Astrocyte of the hippocampus (primary cell): Measurements from ENCODE around the gene TEX35.

Experiments
- DNase-seq: peaks from one replicate; pipeline ENCODE4 v3.0.0; 2011; ENCODE audit warnings: low read depth, low spot score

TEX35 gene

DNA sequence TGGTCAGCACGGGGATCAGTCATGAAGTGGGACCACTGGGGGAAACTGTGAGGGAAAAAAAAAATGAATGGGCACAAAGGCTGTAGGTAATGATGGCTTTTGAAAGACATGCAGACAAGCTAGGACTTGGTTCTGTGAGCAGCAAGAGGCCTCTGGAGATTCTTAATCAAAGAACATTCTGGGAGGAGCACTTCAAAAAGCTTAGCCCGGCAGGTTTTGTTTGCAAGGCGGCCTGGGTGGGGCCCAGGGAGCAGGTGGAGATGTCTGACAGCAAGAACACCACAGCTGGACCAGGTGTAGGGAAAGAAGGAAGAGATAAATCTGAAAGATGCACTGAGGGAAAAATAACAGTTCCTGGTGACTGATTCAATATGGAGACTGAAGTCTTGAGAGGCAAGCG, 6.0 kb downstream of the TEX35 start:
- no peak for DNase-seq

GRCh38 chr1:178520803-178521202, 7.9 kb downstream of the TEX35 start:
- DNase-seq, result no peak

DNA sequence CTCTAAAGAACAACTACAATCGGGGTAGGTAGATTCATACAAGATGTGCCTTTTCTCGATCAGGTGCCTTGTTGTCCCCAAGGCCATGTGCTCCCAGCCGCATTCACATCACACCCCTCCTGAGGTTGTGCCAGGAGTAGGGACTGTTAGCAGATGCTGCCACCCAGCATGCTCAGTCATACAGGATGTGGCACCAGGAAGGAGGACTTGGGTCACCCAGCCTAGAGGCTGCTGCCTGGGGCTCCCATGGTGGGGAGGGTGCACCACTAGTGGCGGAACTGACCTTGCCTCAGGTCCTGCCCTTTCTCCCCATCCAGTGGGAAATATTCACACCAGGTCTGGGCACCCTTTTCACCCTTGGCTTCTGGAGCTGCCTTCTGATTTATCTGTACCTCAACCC, 8.3 kb downstream of the TEX35 start:
- DNase-seq, result no peak

- DNase-seq, result no peak
These were observed 14.2 kb downstream of the TEX35 start for GRCh38 chr1:178527117-178527516.

GRCh38 chr1:178528228-178528952, 15.5 kb downstream of the TEX35 start:
- DNase-seq, result no peak

GRCh38 chr1:178528953-178529335, 16.0 kb downstream of the TEX35 start:
- DNase-seq, result no peak

GRCh38 chr1:178529364-178530036, 16.6 kb downstream of the TEX35 start:
- no peak for DNase-seq

DNA sequence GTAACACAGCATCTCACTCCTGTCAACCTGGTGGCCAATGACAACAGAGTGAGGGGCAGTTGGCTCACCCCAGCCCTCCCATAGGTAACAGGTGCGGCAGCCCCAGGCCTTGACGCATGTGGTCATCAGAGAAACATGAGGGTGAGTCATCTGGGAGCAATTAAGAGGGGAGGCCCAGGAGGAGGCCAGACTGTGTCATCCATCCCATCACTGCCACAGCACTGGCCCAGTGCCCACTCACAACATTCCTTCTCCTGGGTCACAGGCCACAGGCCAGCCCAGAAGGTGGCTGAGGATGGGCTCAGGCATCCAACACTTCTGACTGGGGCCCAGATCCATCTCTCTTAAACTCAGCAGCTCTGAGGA, 17.1 kb downstream of the TEX35 start:
- peak; percentile 82 for DNase-seq

- peak; percentile 14 for DNase-seq
These were observed 17.6 kb downstream of the TEX35 start for GRCh38 chr1:178530502-178530901.

DNA sequence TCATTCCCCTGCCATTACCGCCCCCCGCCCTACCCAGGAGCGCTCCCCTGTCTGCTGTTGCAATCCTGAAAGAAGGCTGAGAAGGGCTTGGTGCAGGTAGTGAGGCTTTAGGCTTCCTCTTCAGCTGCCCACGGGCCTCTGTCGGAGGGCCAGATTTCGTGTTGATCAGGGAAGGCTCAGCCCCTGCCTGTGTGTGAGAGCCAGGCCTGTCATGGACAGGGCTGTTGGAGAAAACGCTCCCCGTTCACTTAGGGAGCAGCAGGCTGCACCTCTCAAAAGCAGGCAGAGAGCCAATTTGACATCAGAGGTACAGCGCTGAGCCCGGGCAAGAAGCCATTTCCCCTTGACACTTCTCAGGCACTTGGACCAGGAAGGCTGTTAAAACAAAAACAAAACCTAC, 19.0 kb downstream of the TEX35 start:
- DNase-seq, result no peak

- DNase-seq, result peak; percentile 89
These were observed 19.5 kb downstream of the TEX35 start for GRCh38 chr1:178532392-178532791.

- no peak for DNase-seq
These were observed 20.4 kb downstream of the TEX35 start for GRCh38 chr1:178533121-178533946.

GRCh38 chr1:178534137-178534868, 21.4 kb downstream of the TEX35 start:
- no peak for DNase-seq

DNA sequence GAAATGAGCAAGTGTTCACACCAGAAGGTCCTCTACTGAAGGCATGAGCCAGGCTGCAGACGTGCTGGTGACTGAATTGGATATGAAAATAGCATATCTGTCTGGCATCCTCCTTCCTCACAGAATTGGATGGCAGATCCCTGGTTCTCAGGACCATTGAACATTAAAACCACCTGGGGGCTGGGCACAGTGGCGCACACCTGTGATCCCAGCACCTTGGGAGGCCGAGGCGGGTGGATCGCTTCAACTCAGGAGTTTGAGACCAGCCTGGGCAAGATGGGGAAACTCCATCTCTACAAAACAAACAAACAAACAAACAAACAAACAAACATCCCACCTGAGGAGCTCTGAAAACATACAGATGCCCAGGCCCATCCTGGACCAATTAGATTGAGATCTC, 23.4 kb downstream of the TEX35 start:
- DNase-seq, result no peak

DNA sequence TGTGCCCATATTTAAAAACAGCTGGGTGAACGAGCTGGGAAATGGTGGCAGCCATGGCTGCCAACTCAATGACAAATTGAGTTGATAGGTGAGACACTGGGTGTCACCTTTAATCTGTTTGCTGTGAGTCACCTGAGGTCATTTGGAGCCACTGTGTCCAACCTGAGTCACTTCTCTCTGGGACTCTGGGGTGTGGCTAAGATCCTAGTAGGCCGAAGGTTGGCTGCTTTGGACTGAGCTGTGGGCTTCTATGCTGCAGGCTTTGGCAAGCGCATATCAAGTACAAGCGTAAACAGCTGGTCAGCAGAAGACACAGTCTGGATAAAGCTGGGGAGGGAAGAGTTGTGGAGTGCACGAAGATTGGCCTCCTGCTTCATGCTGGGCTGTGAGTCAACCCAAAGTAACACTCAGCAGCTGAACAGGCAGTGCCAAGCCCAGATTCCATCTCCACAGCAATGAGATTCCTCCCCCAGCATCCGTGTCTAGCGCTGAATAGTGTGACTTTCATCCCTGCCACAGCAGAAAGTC, 24.0 kb downstream of the TEX35 start:
- DNase-seq, result peak; percentile 93

DNA sequence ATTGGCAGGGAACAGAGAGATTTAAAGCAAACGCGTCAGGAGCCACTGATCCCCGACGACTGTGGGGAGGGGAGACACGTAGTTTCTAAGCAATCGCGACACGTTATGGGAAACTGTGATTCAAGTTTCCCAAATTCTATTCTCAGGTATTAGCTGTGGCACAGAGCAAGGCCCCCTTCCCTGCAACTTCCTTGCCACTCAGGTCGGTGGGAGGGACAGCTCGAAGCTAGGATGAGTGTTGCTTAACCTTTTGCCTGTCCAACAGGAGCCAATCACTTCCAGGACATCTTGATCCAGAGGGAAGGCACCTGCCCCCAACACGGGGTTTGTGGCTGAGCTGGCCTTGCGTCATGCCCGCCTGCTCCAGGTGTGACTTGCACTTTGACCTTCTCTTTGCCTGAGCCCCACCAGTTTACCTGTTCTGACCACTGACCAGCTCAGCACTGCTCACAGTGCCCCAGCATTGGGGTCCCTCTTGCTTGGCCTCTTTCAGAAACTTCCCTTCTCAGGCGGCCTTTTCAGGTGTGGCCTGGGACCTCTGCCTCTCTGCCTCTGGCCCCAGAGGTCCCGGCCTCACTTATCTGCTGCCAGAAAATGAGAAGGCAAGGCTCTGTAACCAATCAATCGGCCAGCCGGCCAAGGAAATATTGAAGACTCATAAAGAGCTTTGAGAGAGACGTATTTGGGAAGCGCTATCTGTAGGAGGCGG, 24.6 kb downstream of the TEX35 start:
- DNase-seq, result no peak

- peak; percentile 43 for DNase-seq
These were observed 25.4 kb downstream of the TEX35 start for GRCh38 chr1:178538192-178538916.

DNA sequence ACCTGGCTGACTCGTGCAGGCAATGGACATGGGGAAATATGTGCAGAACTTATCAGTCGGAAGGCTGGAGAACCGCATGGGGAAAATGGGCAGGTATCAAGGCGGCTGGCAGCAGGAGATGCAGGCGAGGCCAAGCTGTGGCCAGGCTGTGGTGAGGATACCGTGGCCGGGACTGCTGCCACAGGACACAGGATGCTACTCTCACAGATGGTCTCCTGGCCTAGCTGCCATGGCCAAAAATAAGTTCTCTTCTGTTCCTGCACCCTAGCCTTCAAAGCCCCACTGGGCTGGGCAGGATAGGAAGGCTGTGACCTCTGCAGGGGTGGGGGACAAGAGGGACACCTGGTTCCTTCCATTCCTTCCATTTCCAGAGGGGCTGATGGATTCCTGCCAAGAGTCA, 26.4 kb downstream of the TEX35 start:
- DNase-seq, result no peak

DNA sequence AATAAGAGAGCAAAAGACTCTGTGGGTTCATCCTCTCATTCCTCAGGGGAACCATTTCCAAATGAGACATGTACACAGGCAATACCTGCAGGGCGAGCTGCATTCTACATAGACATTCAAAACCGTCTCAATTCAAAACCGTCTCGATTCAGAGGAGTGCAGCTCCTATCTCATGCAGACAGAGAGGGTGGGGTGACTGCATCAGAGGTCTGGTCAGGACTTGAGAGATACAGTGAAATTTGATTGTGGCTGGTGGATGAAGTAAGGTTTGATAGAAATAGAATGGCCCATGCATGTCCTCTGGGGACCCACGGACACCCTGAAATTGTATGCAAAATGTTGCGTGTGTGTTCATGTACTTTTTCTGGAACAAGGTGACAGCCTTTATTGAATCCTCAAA, 27.3 kb downstream of the TEX35 start:
- DNase-seq, result no peak

GRCh38 chr1:178540646-178541045, 27.7 kb downstream of the TEX35 start:
- DNase-seq, result peak; percentile 39
